NCI-H2196 treated with DMSO at 0.1 percent for 48 hours (cell line): ENCODE data around the gene ALDH1A2.
"Not testable (repeated sequence)": the region's sequence is repeated elsewhere in the genome, so short reads cannot be mapped to it uniquely, and the experiment has no call there.

Experiments
- DNase-seq: peaks from one replicate; lab custom pipeline; 2025; ENCODE audit not compliant: unreplicated experiment; lab: John Stamatoyannopoulos, UW

The ALDH1A2 gene

DNA sequence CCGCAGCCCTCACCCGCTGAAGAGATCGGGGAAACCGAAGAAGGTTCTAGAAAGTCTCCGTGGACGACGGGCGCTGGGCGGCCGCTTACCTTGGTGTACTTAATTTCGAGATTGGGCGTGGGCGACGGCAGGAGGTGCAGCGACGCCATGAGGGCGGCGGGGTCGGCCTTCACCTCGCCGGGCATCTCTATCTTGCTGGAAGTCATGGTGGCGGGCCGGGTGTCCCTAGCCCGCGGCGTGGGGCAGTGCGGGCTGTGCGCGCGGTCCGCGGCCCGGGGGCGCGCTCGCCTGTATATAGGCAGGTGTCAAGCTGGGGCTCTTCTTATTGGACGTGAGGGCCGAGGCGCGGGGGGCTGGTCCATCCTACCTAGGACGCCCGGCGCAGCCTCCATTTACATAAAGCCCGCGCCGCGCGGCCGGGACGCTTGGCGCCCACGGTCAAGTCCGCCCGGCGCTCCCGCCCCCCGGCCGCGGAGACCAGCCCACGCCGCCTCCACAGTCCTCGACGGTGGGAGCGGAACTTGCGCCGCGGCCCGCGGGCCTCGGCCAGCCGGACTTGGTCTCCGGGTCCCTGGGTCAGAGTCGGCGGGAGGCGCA is at the start of gene ALDH1A2:
Gene ALDH1A2, minus strand, starts transcription at position 267 of the 597 bp plus-strand sequence. Its CDS starts 61 bp downstream, at position 206.
- DNase-seq, result no peak

DNA sequence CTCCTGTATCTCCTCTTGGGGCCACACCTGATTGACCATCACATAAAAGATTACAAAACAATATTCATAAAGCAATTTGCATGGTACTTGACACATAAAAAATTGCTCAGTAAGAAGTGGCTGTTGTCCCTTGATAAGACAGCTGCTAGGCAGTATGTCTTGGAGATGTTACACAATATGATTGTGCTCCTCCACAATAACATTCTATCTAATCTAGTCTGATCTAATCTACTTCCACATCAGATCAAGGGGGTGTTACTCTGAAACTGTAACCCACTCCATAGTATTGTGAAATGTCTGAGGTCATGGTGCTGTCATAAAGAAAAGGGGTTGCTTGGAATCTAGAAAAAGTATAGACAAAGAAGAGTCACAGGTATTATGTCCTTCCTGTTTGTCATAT is 49.3 kb upstream of the ALDH1A2 start:
- no peak for DNase-seq

DNA sequence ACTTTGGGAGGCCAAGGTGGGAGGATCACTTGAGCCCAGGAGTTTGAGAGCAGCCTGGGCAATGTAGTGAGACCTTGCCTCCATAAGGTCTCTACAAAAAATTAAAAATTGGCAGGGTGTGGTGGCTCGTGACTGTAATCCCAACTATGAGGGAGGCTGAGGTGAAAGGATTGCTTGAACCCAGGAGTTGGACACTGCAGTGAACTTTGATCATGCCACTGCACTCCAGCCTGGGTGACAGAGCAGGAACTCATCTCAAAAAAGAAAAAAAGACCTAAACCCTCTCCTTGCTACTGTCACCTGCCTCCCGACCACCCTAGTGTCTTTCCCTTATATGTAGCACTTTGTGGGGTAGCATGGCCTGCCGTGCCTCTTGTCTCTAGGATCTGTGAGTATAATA is 48.9 kb upstream of the ALDH1A2 start:
- DNase-seq, result no peak

DNA sequence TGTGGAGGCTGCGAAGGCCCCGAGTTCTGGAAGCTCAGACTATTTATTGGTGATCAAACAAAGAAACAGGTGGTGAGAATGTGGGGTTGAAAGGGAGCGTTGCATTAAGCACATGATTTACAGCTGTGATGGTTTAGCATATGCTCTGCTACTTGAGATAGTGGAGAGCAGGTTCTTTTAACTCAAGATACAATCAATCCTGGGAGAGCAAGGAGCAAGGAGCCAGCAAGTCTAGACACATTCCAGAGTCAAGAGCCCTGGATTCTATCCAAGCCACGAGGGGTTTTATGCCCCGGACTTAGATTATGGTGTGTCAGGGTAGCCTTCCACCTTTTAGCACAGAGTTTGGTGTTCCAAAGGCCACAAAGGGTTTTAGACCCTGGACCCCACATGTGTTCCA is 47.8 kb upstream of the ALDH1A2 start:
- not testable (repeated sequence) for DNase-seq

DNA sequence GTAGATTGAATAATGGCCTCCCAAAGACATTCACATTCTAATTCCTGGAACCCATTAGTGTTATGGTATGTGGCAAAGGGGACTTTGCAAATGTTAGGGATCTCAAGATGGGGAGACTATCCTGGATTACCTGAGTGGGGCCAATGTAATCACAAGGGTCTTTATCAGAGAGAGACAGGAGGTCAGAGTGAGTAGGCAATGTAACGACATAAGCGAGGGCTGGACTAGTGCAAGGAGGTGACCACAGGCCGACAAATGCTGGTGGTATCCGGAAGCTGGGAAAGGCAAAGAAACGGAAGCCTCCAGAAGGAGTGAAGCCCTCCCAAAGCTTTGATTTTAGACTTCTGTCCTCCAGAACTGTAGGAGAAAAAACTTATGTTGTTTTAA is 46.2 kb upstream of the ALDH1A2 start:
- no peak for DNase-seq

DNA sequence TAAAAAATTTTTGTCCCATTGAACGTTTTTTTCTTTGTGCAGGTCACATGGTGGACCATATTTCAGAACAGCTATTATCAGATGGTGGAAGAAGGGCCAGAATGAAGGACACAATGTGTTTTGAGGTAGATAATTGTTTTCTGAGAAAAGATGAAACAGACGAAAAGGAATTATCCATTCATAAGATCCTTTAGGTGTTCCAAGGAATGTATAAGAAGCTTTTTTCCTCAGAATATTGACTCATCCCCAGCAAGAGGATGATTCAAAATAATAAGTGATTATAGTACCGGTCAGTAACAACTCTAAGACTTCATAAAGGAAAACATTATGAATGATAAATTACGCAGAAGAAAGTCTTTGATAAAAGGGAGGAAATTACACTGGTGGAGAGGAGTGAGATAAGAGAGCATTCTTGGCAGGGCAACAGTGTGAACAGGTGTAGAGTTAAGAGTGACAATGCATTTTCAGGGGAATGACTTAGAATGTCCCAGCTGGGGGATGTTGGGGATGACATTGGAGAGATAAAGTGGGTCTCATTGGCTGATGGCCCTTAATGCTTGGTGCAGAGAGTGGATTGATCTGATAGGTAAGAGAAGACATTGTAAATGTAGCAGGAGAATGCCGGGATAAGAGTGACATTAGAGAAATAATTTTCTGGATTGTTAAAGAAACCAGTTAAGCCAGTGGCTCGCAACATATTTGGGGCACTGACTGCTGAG is 45.6 kb upstream of the ALDH1A2 start:
- no peak for DNase-seq

DNA sequence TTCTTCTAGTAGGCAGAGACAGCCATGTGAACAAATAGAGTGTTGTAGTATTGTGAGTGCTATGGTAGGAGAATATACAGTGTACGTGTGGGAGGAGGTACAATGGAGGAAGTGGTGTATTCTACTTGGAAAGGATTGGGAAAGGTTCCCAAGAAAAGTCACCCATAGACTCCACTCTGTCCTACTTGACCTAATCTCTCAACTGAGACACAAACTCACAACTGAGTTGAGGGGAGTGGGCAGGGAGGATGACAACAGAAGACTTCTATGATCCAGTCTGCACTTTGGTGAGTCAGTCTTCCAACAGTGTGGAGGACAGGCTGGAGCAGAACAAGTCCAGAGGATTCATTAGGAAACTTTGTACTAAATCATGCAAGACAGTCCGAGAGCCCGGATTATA is 43.9 kb upstream of the ALDH1A2 start:
- DNase-seq, result no peak

DNA sequence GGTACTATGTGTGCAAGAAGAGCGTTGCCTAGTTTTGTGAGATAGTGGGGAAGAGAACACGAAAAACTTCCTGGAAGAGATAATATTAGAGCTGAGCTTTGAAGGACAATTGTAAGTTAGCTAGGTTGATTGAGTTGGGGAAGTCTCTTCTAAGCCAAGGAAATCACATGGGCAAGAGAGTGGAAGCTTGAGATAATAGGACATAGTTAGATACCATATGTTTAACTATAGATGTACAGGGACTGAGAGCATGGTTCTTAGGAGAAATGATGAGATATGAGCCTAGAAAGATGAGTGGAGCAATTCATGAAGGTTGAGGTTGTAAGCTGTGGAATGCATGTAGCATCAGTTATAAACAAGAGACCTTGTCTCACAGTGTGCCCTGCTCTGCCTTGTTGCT is 42.6 kb upstream of the ALDH1A2 start:
- no peak for DNase-seq

DNA sequence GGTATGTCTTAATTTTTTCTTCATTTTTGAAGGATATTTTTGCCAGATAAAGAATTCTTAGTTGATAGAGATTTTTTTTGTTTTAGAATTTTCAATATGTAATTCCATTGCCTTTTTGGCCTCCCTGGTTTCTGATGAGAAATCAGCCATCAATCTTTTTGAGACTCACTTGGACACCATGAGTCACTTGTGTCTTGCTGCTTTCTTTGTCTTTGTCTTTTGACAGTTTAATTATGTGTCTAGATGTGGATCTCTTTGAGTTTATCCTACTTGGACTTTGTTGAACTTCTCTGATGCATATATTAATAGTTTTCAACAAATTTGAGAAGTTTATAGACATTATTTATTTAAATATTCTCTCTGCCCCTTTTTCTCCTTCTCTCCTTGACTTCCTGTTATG is 38.0 kb upstream of the ALDH1A2 start:
- no peak for DNase-seq

DNA sequence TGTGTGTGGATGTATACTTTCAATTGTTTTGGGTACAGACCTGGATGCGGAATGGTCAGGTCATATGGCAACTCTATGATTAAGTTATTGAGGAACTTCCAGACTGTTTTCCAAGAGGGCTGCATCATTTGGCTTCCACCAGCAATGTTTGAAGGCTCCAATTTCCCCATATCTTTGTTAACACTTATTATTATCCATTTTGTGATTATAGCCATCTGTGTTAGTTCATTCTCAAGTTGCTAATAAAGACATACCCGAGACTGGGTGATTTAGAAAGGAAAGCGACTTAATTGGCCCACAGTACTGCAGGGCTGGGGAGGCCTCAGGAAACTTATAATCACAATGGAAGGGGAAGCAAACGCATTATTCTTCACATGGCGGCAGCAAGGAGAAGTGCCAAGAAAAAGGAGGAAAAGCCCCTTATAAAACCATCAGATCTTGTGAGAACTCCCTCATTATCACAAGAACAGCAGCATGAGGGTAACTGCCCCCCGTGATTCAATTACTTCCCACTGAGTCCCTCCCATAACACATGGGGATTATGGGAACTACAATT is 31.1 kb upstream of the ALDH1A2 start:
- DNase-seq, result no peak

DNA sequence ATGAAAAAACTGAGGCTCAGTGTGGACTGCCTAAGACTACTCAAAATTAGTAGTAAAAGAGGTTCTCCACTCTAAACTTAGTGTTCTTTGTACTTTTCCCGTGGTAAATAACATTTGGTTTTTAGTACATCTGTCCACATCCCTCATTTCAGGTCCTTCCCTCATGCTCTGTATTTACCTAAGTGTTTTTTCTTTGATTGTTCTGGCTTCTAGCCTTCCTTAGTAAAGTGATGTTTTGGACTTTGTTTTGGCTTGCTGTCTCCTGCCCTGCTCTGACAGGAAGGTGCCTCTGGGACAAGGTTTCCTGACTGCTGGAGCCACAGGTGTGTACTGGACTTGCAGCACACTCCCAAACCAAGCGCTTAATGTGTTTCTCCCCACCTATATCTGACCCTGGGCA is 29.9 kb upstream of the ALDH1A2 start:
- DNase-seq, result no peak

DNA sequence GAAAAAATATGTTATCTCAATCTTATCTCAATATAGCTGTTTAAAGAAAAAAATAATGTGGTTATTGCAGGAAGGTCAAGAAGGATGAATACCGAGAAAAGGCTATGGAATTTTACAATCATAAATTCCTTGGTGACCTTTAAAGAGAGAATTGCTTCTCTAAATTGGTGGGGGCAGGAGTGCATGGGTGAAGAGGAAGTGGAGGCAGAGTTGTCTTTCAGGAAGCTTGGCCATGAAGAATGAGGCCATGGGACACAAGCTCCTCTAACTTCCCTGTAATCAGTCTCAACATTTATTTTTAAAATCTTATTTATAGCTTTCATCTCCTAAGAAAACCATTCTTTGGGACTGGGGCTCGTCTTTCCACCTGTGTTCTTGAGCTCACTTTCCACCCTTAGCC is 22.4 kb upstream of the ALDH1A2 start:
- no peak for DNase-seq

DNA sequence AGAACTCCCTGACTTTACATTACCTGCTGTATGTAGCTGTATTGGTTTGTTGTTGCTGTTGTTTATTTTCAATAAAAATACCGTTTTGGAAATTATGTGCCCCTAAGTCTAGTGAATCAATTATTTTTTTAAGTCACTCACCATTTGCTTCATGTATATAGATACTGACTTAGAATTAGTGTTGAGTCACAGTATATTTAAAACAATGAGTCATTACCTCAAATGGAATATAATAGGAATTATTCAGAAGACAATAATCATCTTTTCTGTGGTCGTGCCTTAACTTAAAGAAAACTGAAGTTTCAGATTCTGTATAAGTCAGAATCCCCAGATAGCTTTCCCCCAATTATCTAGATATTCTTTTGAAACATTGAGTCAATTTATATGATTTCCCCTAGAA is 21.0 kb upstream of the ALDH1A2 start:
- no peak for DNase-seq

DNA sequence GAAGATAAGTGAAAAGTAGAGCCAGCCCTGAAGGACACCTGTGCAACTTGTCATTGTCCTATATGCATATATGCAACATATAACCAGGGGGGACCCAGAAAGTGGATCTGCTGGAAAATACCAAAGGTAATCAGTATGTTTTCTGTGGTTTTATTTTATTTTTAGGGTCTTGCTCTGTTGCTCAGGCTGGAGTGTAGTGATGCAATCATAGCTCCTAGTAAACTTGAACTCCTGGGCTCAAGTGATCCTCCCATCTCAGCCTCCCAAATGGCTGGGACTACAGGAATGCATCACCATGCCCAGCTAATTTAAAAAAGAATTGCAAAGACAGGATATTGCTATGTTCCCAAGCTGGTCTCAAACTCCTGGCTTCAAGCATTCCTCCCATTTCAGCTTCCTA is 18.0 kb upstream of the ALDH1A2 start:
- no peak for DNase-seq

DNA sequence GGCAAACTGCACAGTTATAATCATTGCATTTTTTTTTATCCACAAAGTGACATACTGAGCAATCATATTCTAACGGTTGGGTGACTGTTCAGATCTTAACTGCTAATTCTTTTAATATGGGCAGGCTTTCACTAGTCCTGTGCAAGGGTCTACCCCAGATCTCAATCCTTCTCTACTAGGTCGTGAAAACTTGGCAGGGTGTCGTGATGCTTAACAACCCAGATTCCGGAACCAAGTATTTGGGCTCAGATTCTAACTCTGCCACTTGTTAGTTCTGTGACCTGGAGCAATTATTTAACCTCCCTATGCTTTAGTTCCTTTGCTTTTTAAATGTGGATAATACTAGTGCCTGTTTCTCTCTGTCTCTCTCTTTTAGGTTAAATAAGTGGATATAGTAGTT is 16.4 kb upstream of the ALDH1A2 start:
- no peak for DNase-seq

DNA sequence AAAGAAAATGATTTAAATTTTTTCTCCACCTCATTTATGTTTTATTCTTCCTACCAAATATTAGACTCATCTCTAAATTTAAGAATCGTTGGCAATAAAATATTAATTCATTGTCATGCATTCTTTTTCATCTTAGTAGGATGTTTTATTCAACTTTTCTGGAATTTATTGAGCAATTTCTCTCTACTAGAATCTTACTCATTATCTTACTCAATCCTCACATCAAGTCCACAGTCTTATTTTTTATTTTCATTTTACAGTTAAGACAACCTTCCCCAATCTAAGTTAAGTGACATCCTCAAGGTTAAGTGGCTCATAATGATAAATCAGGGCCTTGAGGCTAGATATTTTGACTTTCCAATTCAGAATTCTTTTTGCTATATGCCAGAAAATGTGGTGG is 15.9 kb upstream of the ALDH1A2 start:
- DNase-seq, result no peak

DNA sequence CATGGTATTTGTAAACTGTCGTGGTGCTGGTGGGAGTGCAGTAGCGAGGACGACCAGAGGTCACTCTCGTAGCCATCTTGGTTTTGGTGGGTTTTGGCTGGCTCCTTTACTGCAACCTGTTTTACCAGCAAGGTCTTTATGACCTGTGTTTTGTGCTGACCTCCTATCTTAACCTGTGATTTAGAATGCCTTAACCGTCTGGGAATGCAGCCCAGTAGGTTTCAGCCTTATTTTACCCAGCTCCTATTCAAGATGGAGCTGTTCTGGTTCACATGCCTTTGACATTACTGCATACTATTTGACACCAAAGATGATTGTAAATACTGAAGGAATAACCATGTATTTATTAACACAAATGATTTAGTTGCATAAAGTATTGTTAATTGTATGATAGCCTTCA is 15.4 kb upstream of the ALDH1A2 start:
- not testable (repeated sequence) for DNase-seq

DNA sequence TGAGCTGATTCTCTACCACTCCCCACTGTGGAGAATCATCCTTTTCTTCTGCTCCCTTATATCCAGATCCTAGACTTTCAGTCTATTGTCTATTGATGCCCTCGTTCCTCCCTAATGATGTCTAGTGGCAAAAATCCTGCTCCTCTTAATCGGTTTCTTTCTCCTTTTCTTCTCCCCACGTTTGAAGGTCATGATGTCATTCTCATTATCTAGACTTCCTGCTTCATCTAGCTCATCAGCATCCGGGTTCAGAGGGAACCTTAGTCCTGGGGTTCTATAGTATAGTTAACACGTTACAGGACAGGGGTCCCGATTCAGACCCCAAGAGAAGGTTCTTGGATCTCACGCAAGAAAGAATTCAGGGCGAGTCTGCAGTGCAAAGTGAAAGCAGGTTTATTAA is 14.9 kb upstream of the ALDH1A2 start:
- no peak for DNase-seq

DNA sequence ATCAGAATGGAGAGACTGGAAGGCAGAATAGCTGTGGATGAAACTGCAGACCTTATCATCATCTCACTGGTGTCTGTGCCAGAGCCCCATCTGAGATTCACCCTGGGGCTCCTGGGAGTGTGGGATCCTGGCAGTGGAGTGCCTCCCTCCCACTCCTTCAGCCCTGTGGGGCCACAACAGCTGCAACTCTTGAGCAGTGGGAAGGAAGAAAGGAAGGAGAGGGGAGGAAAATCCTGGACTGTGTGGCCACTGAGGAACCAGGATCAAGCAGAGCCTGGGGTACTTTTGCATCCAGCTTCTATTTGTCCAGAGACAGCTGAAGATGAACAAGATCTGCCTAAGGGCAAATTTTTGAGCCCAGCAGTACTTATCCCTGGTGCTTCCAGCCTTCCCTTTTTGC is 13.1 kb upstream of the ALDH1A2 start:
- no peak for DNase-seq

DNA sequence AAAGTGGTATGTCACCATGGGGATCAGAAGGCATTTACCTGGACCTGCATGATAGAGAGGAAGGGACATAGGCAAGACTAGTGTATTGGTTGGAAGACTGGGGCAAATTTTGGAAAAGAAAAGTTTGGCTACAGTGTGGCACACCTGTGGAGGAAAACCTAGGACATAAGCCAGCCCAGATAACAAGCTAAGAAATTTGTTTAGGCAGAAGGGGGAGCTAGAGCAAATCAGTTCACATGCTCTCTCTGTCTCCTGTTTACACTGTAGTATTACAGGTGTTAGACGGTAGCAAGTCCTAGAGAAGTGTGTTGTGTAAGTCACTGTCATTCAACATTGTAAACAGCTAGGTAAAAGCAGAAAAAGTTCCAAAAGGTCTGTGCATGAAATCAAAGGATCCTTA is 11.9 kb upstream of the ALDH1A2 start:
- no peak for DNase-seq

DNA sequence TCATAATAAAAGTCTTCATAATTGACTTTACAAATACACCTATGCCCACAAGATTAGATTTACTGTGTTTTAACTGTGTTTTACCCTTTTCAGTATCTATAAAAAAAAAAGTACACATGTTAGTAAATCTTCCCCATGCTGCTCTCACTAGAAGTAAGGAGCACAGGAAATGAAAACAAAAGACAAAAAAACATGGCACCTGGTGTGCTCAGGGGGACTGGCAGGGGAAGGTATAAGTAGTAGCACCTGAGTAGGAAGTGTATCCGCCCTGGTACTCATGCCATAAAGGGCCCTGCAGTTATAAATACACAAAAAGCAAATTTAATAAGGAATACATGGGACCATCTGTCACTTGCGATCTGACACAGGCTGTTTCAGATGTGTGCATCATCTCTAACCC is 8.9 kb upstream of the ALDH1A2 start:
- no peak for DNase-seq

DNA sequence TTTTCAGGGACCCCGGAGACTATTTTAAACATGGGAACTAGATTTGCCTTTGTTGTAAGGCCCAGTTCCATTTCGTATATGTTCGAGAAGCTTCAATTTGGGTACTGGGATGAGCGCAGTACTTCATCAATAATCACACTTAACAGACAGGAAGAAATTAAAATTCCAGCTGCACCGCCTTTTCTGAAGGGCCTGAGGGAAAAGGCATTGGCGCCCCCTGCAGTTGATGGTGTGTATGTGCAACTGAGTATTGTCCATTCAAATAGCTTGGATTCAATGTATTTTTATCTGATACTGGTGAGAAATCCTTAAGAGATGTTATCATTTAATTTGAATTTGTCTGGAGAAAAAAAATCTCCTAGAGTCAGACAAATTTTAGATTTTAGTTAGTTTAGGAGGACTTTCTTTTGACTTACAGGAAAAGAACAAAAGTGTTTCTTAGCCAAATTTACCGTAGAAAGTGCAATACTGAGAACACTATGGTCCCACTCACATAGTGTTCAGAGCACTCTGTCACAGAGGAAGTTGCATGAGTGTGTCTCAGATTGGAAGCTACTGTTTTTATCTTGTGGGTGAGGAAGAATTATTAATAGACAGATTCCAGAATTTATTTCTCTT is 5.4 kb upstream of the ALDH1A2 start:
- no peak for DNase-seq
